AG10803 (cell line): ENCODE results near the gene MKNK2.
A peak's percentile ranks its signal among the peaks of the same experiment; 100 is the strongest.

ENCODE experiments used
- DNase-seq: peaks from one replicate; pipeline ENCODE4 v3.0.0; 2010; ENCODE audit warnings: low read depth
- H3K4me3 ChIP-seq: 2 replicates; pipeline ENCODE4 v1.5.1; 2011; ENCODE audit warnings: mild to moderate bottlenecking, low read length, control low read depth
- TF ChIP-seq, protein P1 (sequence below): conservative IDR thresholded peaks from 2 replicates; pipeline ENCODE4 v1.5.1; 2011; ENCODE audit warnings: mild to moderate bottlenecking, low read length, control low read depth, inconsistent platforms

The MKNK2 gene

DNA sequence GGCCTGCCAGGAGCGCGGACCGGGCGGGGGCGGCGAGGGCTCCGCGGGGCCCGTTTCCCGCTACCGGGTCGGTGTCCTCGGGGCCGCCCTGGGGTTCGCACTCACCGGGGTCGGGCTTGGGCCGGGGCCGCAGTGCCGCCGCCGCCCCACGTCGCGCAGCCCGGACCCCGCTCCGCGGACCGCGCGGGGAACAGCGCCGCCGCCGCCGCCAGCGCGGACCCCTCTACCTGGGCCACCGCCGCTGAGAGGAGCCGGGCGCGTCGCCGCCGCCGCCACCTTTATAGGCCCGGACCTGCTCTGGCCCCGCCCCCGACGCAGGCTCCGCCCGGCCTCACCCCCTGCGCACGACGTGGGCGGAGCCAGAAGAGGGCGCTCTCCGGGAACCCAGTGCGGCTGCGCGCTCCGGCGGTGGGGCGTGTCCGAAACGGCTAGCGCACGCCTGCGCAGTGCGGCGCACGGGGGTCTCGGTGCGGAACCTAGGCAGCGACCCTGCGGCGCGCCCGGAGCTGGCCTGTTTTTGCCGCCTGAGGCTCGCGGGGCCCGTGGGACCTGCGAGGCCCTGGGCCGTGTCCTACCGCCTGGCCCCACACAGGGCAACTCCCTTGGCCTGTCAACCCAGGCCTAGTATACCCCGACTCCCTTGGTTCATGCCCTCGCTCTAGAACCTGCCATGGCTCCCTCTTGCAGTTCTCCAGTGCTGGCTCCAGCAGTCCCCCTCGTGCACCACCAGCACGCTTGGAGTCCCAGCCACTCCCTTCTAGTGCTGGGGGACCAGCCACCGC is at the start of gene MKNK2:
TSS of gene MKNK2 (minus strand) at position 254 of the 782 bp plus-strand sequence. CDS start 393 bp downstream, outside the sequence.
- peak within 1 kb of the TSS; percentile 88 for H3K4me3 ChIP-seq
- TF ChIP-seq, protein P1, sequence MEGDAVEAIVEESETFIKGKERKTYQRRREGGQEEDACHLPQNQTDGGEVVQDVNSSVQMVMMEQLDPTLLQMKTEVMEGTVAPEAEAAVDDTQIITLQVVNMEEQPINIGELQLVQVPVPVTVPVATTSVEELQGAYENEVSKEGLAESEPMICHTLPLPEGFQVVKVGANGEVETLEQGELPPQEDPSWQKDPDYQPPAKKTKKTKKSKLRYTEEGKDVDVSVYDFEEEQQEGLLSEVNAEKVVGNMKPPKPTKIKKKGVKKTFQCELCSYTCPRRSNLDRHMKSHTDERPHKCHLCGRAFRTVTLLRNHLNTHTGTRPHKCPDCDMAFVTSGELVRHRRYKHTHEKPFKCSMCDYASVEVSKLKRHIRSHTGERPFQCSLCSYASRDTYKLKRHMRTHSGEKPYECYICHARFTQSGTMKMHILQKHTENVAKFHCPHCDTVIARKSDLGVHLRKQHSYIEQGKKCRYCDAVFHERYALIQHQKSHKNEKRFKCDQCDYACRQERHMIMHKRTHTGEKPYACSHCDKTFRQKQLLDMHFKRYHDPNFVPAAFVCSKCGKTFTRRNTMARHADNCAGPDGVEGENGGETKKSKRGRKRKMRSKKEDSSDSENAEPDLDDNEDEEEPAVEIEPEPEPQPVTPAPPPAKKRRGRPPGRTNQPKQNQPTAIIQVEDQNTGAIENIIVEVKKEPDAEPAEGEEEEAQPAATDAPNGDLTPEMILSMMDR = peak; percentile 44
- DNase-seq = peak; percentile 76

DNA sequence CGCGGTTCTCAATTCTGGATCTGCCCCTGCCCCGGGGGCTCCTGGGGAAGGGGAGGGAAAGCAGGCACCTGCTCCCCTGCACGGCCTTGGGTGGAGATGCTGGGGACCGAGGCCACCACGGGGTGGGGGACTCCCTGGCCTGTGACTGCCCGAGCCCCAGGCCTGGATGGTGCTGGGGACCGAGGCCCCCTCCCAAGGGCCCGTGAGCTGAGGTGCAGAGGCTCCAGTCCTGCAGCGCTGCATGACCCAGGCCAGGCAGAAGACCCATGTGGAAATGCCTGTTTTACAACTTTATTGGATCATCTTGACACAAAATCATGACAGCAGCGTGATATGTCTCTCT is 49.6 kb upstream of the MKNK2 start:
- DNase-seq = no peak
- TF ChIP-seq, protein P1 = no peak
- no peak overlapping the region for H3K4me3 ChIP-seq

DNA sequence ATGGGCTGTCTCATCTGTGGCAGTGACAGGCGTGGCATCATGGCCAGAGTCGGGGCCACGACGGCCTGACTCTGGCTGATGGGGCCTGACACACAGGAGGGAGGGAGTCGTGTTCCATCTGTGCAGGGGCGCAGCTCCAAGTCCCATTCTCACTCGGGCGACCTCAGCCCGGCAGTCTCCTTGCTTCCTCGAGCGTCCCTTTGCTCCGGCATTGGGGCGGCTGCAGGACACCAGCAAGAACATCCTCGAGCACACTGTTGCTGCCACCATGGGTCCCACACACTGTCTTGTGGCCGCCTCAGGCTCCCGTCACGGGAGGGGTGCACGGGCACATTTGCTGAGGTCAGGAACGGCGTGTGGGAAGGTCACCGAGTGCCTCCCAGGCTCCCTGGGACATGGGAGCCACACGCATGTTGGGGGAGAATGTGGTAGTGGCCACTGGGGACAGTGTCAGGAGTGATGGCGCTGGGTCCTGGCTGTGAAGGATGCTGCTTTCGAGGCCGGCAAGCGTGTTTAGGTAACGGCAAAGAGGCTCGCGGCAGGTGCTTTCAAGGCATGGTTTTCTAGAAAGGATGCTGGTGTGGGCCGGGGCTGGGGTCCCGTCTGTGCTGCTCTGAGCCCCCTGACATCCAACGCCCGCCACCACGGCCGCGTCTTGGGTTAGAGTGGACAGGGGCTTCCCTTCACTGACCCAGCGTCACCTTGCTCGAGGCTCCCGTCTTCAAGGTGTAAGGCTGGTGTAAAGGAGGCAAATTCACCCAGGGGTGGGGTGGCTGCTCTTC is 49.1 kb upstream of the MKNK2 start:
- TF ChIP-seq, protein P1 = no peak
- no peak overlapping the region for H3K4me3 ChIP-seq
- DNase-seq = no peak

DNA sequence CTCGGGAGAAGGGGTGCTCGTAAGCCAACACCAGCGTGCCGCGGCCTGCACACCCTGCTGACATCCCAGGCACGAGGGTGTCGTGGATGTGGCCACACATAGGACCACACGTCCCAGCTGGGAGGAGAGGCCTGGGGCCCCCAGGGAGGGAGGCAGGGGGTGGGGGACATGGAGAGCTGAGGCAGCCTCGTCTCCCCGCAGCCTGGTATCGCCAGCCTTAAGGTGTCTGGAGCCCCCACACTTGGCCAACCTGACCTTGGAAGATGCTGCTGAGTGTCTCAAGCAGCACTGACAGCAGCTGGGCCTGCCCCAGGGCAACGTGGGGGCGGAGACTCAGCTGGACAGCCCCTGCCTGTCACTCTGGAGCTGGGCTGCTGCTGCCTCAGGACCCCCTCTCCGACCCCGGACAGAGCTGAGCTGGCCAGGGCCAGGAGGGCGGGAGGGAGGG is 48.0 kb upstream of the MKNK2 start:
- TF ChIP-seq, protein P1 = no peak
- no peak overlapping the region for H3K4me3 ChIP-seq
- DNase-seq = no peak

DNA sequence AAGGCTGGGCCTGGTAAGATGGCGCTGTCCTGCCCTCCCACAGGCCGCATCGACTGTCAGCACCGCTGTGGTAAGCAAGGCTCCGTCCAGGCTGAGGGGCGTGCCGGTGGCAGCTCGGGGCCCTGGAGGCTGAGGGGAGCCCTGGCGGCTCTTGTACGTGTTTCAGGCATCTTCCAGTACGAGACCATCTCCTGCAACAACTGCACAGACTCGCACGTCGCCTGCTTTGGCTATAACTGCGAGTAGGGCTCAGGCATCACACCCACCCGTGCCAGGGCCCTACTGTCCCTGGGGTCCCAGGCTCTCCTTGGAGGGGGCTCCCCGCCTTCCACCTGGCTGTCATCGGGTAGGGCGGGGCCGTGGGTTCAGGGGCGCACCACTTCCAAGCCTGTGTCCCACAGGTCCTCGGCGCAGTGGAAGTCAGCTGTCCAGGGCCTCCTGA is 46.9 kb upstream of the MKNK2 start:
- no peak for DNase-seq
- TF ChIP-seq, protein P1 = no peak
- H3K4me3 ChIP-seq = no peak overlapping the region

DNA sequence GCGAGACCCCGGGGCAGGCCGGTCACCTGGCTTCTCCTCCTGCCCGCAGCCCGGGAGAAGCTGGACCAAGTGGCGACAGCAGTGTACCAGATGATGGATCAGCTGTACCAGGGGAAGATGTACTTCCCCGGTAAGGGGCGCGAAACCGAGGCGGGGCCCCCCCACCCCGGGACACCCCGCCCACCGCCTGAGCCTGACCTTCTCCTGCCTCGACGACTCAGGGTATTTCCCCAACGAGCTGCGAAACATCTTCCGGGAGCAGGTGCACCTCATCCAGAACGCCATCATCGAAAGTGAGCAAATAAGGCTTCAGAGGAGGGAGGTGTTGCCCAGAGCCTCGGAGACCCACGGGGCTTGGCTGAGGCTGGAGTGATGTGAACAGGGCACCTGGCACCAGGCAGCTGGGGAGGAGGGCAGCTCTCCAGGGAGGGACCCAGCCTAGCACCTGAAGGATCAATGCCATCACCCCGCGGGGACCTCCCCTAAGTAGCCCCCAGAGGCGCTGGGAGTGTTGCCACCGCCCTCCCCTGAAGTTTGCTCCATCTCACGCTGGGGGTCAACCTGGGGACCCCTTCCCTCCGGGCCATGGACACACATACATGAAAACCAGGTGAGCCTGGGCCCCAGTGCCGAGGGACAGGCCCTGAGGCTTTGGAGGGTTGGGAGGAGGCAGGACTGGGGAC is 46.3 kb upstream of the MKNK2 start:
- H3K4me3 ChIP-seq = peak overlapping the region; percentile 57
- DNase-seq = no peak
- TF ChIP-seq, protein P1 = no peak
